HepG2 (cell line): Measurements from ENCODE around the gene JPH4. TPM values are rescaled to one million over a fixed set of nuclear protein-coding genes. Genes with fewer than 3 reads are reported as not detected.
A peak's percentile ranks its signal among the peaks of the same experiment; 100 is the strongest.

ENCODE experiments used
- AGO1 ChIP-seq: fragments of 200-400 bp; formaldehyde crosslinking; IDR thresholded peaks from 2 replicates; pipeline ENCODE4 v1.6.1; 2017; ENCODE audit warnings: mild to moderate bottlenecking, low read depth, low read length, moderate library complexity; ENCODE audit not compliant: poor library complexity, severe bottlenecking
- CREB3 ChIP-seq: sonication (generic); formaldehyde crosslinking; IDR thresholded peaks from 2 replicates; pipeline ENCODE4 v1.5.0; 2020; ENCODE audit warnings: missing genetic modification reagents
- FOXA1 ChIP-seq, 2 experiments: fragments of 450-650 bp in 1 of 2; sonication (generic) in 1 of 2; formaldehyde crosslinking in 1 of 2; IDR thresholded peaks; 2 replicates each; pipeline versions ENCODE4 v1.4.0 to v1.6.1; 2016 to 2020; ENCODE audit warnings: missing genetic modification reagents in 1 of 2
- HHEX ChIP-seq: IDR thresholded peaks from 2 replicates; pipeline ENCODE4 v1.6.1; 2016; ENCODE audit warnings: control low read depth
- LBX2 ChIP-seq: sonication (generic); formaldehyde crosslinking; IDR thresholded peaks from 2 replicates; pipeline ENCODE4 v1.5.0; 2020; ENCODE audit warnings: missing genetic modification reagents, mild to moderate bottlenecking, borderline replicate concordance
- NFAT5 ChIP-seq: sonication (generic); formaldehyde crosslinking; IDR thresholded peaks from 2 replicates; pipeline ENCODE4 v1.4.0; 2020; ENCODE audit warnings: missing genetic modification reagents
- NRL ChIP-seq: sonication (generic); formaldehyde crosslinking; IDR thresholded peaks from 2 replicates; pipeline ENCODE4 v1.5.0; 2020; ENCODE audit warnings: missing genetic modification reagents, mild to moderate bottlenecking, moderate library complexity, borderline replicate concordance
- PATZ1 ChIP-seq: sonication (generic); formaldehyde crosslinking; IDR thresholded peaks from 2 replicates; pipeline ENCODE4 v1.4.0; 2020; ENCODE audit warnings: missing genetic modification reagents
- ZHX1 ChIP-seq: sonication (generic); formaldehyde crosslinking; IDR thresholded peaks from 2 replicates; pipeline ENCODE4 v1.8.1; 2022; ENCODE audit warnings: low read depth, mild to moderate bottlenecking, missing genetic modification reagents
- ZMYM2 ChIP-seq: sonication (generic); formaldehyde crosslinking; IDR thresholded peaks from 2 replicates; pipeline ENCODE4 v1.8.0; 2022; ENCODE audit warnings: mild to moderate bottlenecking, missing genetic modification reagents
- ZNF335 ChIP-seq: sonication (generic); formaldehyde crosslinking; IDR thresholded peaks from 2 replicates; pipeline ENCODE4 v1.4.0; 2020; ENCODE audit warnings: missing genetic modification reagents
- ZNF414 ChIP-seq: sonication (generic); formaldehyde crosslinking; IDR thresholded peaks from 2 replicates; pipeline ENCODE4 v1.5.0; 2020; ENCODE audit warnings: missing genetic modification reagents
- ZNF546 ChIP-seq: sonication (generic); formaldehyde crosslinking; conservative IDR thresholded peaks from 2 replicates; pipeline ENCODE4 v1.8.1; 2023; ENCODE audit warnings: mild to moderate bottlenecking, missing genetic modification reagents
- ZNF564 ChIP-seq: sonication (generic); formaldehyde crosslinking; IDR thresholded peaks from 2 replicates; pipeline ENCODE4 v1.8.1; 2023; ENCODE audit warnings: mild to moderate bottlenecking, missing genetic modification reagents
- ZNF567 ChIP-seq: sonication (generic); formaldehyde crosslinking; IDR thresholded peaks from 2 replicates; pipeline ENCODE4 v1.8.1; 2023; ENCODE audit warnings: mild to moderate bottlenecking, missing genetic modification reagents, borderline replicate concordance
- ZNF572 ChIP-seq: sonication (generic); formaldehyde crosslinking; IDR thresholded peaks from 2 replicates; pipeline ENCODE4 v1.5.1; 2020; ENCODE audit warnings: mild to moderate bottlenecking, missing genetic modification reagents
- ZNF773 ChIP-seq: sonication (generic); formaldehyde crosslinking; IDR thresholded peaks from 2 replicates; pipeline ENCODE4 v1.4.0; 2020; ENCODE audit warnings: missing genetic modification reagents, borderline replicate concordance
- polyA plus RNA-seq, 8 experiments: library from polyadenylated mRNA; depleted of rRNA in 3 of 8; stranded (reverse) in 7 of 8; unstranded in 1 of 8; fragments of >200 nt; fragmentation: Illumina TruSeq in 4 of 8; extraction: Trizol in 4 of 8; gene quantifications; 2 replicates each; pipeline versions ENCODE4 v1.2.1 to v1.2.3, GENCODE V29; 2011 to 2016; ENCODE audit warnings: low read depth in 4 of 8, missing spikeins in 1 of 8, mixed read lengths in 1 of 8; ENCODE audit not compliant: insufficient read depth in 1 of 8
- total RNA-seq, 5 experiments: library from RNA; depleted of rRNA; stranded (reverse); fragments of >200 nt; fragmentation: Illumina TruSeq; extraction: Trizol; gene quantifications; 2 replicates each; pipeline ENCODE4 v1.2.3, GENCODE V29; 2016; ENCODE audit warnings: low read depth in 1 of 5

The JPH4 gene
- total and polyA plus RNA-seq, 2 of the 13 experiments (the other 11 are each of a cell fraction or from before 2014, with no cell fraction given) = 0.08 to 0.22 TPM

GRCh38 chr14:23550812-23551265 is 27.8 kb downstream of the JPH4 start (continued):
- no peak for TF ChIP-seq CREB3 (CRISPR knock-in tag)
- TF ChIP-seq HHEX (CRISPR knock-in tag) = peak; percentile 43; the same call in 1 of the 2 replicates
- no peak for TF ChIP-seq ZNF773 (CRISPR knock-in tag)
- no peak for TF ChIP-seq ZNF335
- TF ChIP-seq PATZ1 (CRISPR knock-in tag) = no peak
- TF ChIP-seq ZMYM2 (CRISPR knock-in tag) = 0 out of 2 replicates have a peak, but pooled peaks have one; percentile 37
- TF ChIP-seq ZNF567 (CRISPR knock-in tag) = peak; percentile 12; the same call in 1 of the 2 replicates
- peak; percentile 97; the same call in 1 of the 2 replicates for TF ChIP-seq ZNF572 (CRISPR knock-in tag)
- no peak for TF ChIP-seq ZNF546
- TF ChIP-seq ZHX1 (CRISPR knock-in tag) = peak; percentile 59; the same call in 1 of the 2 replicates
- TF ChIP-seq NRL (CRISPR knock-in tag) = peak; percentile 70; the same call in 1 of the 2 replicates
- no peak for TF ChIP-seq ZNF564
- peak; percentile 20 for TF ChIP-seq AGO1
- peak; percentile 72; the same call in 1 of the 2 replicates for TF ChIP-seq LBX2
- TF ChIP-seq ZNF414 (CRISPR knock-in tag) = no peak
- no peak for TF ChIP-seq NFAT5 (CRISPR knock-in tag)
- TF ChIP-seq FOXA1 (IDR thresholded peaks at IDR 0.05) = no peak
- TF ChIP-seq FOXA1 (CRISPR knock-in tag; IDR thresholded peaks at IDR 0.05) = no peak
